Peyer's patch (tissue), 4 donors: ENCODE data around the gene DPF1. TPM values are rescaled to one million over a fixed set of nuclear protein-coding genes. Genes with fewer than 3 reads are reported as not detected.

Source experiments
- DNase-seq, 3 donors: peaks; one replicate each; pipeline ENCODE4 v3.0.0-alpha.2; 2017 to 2019
- H3K27ac ChIP-seq, 4 donors: fragments of 200-600 bp; sonication (generic); one replicate each; pipeline ENCODE4 v1.5.1; 2016 to 2019
- H3K27me3 ChIP-seq, 2 donors: fragments of 200-600 bp; sonication (generic); one replicate each; pipeline ENCODE4 v1.5.1; 2019
- H3K36me3 ChIP-seq, 3 donors: fragments of 200-600 bp; sonication (generic); one replicate each; pipeline ENCODE4 v1.5.1; 2016 to 2019
- H3K4me1 ChIP-seq, 4 donors: fragments of 200-600 bp; sonication (generic); one replicate each; pipeline ENCODE4 v1.5.1; 2016 to 2019
- H3K4me3 ChIP-seq, 4 donors: fragments of 200-600 bp; sonication (generic); 1 replicate in 3 of 4; 2 replicates in 1 of 4; pipeline ENCODE4 v1.5.1; 2016 to 2019; ENCODE audit warnings: mild to moderate bottlenecking in 1 of 4
- H3K9me3 ChIP-seq, 4 donors: fragments of 200-600 bp; sonication (generic); one replicate each; pipeline ENCODE4 v1.5.1; 2016 to 2019; ENCODE audit warnings: mild to moderate bottlenecking in 1 of 4
- CTCF ChIP-seq, 6 experiments: fragments of 450-650 bp in 4 of 6; fragments of 200-600 bp in 2 of 6; sonication (generic) in 1 of 6; IDR thresholded peaks; one replicate each; pipeline ENCODE4 v1.5.1; 2017 to 2019; ENCODE audit warnings: antibody characterized with exemption in 6 of 6, mild to moderate bottlenecking in 3 of 6, moderate library complexity in 1 of 6
- POLR2A ChIP-seq, 2 donors: fragments of 450-650 bp; IDR thresholded peaks; one replicate each; pipeline ENCODE4 v1.5.1; 2017; ENCODE audit warnings: antibody characterized with exemption in 2 of 2, mild to moderate bottlenecking in 2 of 2, moderate library complexity in 2 of 2
- total RNA-seq, 4 donors: library from RNA; depleted of rRNA; stranded (reverse); fragments of >200 nt; gene quantifications; one replicate each; pipeline ENCODE4 v1.1.0, GENCODE V29; 2016

DPF1 gene
- total RNA-seq, 4 donors from 2014 or later: not detected

- no peak overlapping the region for H3K27ac ChIP-seq
- H3K4me3 ChIP-seq: no peak overlapping the region
- peaks cover 0 to 28% (median 0%) of the 10 kb centered on the region in 4 donors for H3K4me1 ChIP-seq
- H3K27me3 ChIP-seq: peaks cover 0 to 11% of the 10 kb centered on the region in 2 donors
- no peak for DNase-seq
- no peaks in the 10 kb centered on the region for H3K36me3 ChIP-seq
- TF ChIP-seq CTCF (IDR thresholded peaks at IDR 0.05) (no peak), POLR2A (IDR thresholded peaks at IDR 0.05) (no peak)
- no peaks in the 10 kb centered on the region for H3K9me3 ChIP-seq
Measured at GRCh38 chr19:38213911-38214625, 10.0 kb downstream of the DPF1 start.

DNA sequence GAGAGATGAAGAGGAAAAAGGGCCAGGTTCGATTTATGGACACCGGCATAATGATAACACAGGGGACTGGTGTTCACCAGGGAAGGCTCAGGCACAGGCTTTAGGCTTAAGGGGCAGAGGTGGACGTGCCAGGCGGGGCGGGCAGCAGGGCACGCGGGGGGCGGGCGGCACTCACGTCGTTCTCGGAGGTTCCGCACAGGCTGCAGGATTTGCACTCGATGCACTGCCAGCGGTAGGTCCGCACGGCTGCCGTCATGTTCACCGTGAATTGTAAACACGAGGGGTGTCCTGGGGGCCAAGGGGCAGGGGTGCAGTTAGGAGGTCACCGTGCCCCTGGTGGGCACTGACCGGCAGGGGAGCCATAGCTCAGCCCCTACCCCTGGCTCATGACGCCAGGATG, 10.6 kb downstream of the DPF1 start:
- H3K27me3 ChIP-seq: peaks cover 0 to 11% of the 10 kb centered on the region in 2 donors

DNA sequence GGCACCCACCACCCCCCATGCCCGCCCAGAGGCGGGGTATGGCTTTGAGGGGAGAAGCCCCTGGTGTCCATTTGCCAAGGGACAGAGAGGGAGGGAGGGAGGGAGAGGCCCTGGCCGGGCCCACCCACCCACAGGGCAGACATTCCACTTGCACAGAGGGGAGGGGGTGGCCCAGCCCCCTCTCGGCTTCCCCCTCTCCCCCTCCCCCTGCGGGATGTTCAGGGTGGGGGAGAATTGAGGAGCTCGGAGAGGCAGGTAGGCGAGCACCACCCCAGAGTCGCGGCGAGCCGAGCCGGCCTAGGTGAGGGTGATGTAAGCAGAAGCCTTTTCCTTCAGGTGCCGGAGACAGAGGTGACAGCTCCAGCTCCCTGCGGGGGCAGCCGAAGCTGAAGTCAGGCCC, 12.3 kb downstream of the DPF1 start:
- TF ChIP-seq POLR2A (IDR thresholded peaks at IDR 0.05): no peak
- TF ChIP-seq CTCF (IDR thresholded peaks at IDR 0.05): no peak
- Histone ChIP-seq H3K9me3 (no peaks in the 10 kb centered on the region), H3K27ac (no peak overlapping the region), H3K36me3 (peaks cover 0 to 3% (median 0%) of the 10 kb centered on the region in 3 donors), H3K4me3 (no peak overlapping the region), H3K4me1 (peaks cover 0 to 31% (median 0%) of the 10 kb centered on the region in 4 donors), H3K27me3 (peaks cover 0 to 11% of the 10 kb centered on the region in 2 donors)
- DNase-seq: no peak

More for the DNA sequence above, 10.6 kb downstream of the DPF1 start:
- no peak for DNase-seq
- Histone ChIP-seq H3K4me3 (no peak overlapping the region), H3K27ac (no peak overlapping the region), H3K4me1 (peaks cover 0 to 31% (median 0%) of the 10 kb centered on the region in 4 donors), H3K9me3 (no peaks in the 10 kb centered on the region), H3K36me3 (no peaks in the 10 kb centered on the region)
- TF ChIP-seq CTCF (IDR thresholded peaks at IDR 0.05): no peak
- no peak for TF ChIP-seq POLR2A (IDR thresholded peaks at IDR 0.05)

- TF ChIP-seq CTCF (IDR thresholded peaks at IDR 0.05) (no peak), POLR2A (IDR thresholded peaks at IDR 0.05) (no peak)
- Histone ChIP-seq H3K27me3 (peaks cover 0 to 11% of the 10 kb centered on the region in 2 donors), H3K9me3 (no peaks in the 10 kb centered on the region), H3K27ac (no peak overlapping the region), H3K4me1 (peaks cover 0 to 31% (median 0%) of the 10 kb centered on the region in 4 donors), H3K4me3 (peak overlapping the region in 1 of 4 donors; percentile 3), H3K36me3 (peaks cover 0 to 9% (median 0%) of the 10 kb centered on the region in 3 donors)
- no peak for DNase-seq
Measured at GRCh38 chr19:38211151-38211591, 12.9 kb downstream of the DPF1 start.

DNA sequence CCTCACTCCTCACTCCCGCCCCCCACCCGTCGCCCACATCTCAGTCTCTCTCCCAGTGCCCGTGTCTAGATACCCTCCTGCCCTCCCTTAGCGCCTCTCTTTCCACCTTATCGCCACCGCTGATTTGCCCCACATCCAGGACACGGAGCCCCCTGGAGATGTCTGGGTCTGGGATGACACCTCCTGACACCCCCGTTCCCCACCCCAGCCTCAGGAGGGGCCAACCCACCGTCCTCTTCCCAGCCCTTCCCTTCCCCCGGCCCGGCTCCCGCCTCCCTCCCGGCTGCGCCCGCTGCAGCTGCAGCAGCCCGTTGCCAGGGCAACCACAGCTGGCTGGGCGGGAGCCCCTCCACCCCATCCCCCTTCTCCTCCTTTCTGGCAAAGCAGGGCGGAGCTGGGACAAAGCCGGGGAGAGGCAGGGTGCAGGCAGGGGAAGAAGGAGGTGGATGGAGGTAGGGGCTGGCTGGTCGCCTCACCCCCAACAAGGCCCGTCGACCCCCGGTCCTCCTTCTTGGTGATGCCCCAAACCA, 13.5 kb downstream of the DPF1 start:
- Histone ChIP-seq H3K4me1 (peaks cover 0 to 31% (median 0%) of the 10 kb centered on the region in 4 donors), H3K9me3 (no peaks in the 10 kb centered on the region), H3K27me3 (peaks cover 0 to 11% of the 10 kb centered on the region in 2 donors), H3K4me3 (peak overlapping the region in 1 of 4 donors; percentile 28), H3K27ac (peak overlapping the region in 3 of 4 donors; percentile 19 to 74 (median 40)), H3K36me3 (peaks cover 0 to 16% (median 0%) of the 10 kb centered on the region in 3 donors)
- DNase-seq: no peak
- TF ChIP-seq POLR2A (IDR thresholded peaks at IDR 0.05) (no peak), CTCF (IDR thresholded peaks at IDR 0.05) (no peak)
